GM21390 (cell line): ENCODE measurements around the gene MICU1.
"Not testable (repeated sequence)": the region's sequence is repeated elsewhere in the genome, so short reads cannot be mapped to it uniquely, and the experiment has no call there.

ENCODE experiments used
- ATAC-seq: cut with Tn5 transposase; IDR thresholded peaks from one replicate; pipeline ENCODE4 v1.9.1; 2021; ENCODE audit not compliant: unreplicated experiment

The MICU1 gene

DNA sequence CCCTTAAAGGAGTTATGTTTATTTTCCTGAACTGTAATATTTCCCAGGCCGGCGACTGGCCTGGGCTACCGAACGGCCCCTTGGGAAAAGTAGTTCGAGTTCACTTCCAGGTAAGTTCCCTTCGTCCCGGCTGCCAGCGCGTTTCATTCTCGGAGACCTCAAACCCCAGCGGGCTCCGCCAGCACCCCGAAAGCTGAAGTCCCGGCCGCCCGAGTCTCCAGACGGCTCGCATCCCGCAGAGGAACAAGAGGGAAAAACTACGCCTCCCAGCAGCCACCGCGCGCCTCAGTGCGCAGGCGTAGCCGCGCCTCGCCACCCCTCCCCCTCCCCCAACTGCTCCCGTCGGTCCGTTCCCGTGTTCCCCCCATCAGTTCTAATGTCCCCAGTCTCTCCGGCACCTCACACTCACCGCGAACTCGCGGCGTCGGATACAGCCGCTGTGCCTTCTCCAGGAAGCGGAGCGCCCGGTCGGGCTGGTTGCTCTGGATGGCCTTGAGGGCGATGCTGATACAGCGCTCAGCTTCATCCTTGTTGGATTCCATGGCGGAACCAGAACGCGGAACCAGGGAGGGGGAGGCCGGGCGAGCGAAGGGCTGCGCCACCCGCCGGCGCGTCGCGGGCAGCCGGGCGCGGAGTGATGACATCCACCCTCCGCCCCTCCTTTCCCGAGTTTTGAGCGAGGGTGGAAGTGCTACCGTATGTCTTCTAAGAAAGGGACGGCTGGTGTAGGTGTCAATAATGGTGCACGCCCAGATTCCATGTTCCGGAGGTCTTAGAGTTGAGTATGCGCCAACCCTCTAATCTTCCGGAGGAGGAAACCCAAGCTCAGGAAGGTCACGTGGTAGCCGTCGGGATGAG is 271.3 kb downstream of the MICU1 start, which contains the start of gene DNAJB12:
Gene DNAJB12 (minus strand): TSS at position 564 of the 858 bp plus-strand sequence. CDS start 22 bp downstream, at position 542.
- peak; percentile 70 for ATAC-seq

DNA sequence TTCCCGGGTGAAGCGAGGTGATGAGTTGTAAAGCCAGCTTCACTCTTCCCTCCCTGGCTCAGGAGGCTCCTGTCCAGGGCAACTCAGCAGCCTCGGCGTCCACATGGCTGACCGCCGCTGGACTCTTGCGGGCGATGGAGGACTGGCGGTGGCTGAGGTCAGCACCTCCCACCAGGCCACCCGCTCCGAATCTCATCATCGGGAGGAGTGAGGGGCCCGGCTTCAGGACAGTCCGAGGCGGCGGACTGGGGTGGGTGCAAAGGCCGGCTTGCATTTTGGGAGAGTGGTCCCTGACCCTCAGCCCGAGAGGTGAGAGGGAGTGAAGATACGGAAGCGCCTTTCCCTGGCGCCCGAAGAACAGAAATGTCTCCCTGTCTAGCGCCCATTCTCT is 271.9 kb downstream of the MICU1 start:
- no peak for ATAC-seq

DNA sequence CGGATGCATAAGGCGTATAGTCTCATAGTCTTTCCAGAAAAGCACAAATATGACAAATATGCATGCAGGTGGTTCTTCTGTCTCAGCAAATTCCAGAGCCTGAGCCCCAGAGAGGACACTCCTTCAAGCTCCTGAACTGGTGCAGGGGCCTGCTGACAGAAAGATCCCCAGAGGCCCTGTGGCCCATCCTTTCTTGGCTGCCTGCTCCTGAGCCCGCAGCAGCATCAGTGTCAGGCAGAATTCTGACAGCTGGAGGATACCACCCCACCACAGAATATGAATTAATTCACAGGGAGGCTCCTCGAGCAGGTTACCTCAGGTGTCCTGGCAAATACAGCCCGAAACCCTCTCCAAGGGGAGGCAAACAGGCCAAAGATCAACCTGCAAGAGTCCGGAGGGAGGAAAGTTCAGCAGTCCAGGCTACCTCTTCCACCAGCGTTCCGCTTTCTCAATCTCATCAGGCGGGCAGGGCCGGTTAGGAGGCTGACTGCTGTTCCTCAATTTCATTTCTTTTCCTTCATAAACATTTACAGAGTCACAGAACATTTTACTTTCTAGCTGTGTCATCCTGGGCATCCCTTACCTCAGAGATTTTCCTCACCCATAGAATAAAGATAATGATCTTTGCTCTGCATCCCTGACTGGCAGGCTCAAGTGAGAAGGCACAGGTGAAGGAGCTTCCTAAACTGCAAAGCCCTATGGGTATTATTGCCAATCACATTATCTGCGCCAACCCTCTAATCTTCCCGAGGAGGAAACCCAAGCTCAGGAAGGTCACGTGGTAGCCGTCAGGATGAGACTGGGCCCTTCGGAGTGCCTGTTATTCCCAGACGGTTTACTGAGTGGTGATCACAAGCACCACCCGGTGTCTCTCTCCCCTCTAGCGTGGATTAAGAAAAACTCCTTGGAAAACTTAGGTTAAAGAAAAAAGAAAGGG is 272.6 kb downstream of the MICU1 start:
- ATAC-seq = no peak

DNA sequence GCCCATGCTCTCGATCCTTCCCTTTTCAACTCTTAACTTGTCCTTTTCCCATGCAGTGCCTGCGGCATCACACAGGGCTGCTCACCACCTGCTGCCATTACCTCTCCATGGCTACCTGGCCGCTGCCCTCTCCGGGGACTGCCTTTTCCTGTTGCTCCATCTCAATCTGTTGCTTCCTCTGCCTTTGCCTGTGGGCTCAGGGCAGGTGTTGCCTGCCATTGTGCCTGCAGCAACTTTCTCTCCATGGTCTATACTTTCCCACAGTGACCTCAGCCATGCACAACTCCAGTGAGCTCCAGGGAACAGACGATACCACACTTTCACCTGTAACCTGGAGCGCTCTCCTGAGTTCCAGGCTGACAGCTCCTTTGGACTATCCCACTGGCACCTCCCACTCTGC is 274.4 kb downstream of the MICU1 start:
- no peak for ATAC-seq

DNA sequence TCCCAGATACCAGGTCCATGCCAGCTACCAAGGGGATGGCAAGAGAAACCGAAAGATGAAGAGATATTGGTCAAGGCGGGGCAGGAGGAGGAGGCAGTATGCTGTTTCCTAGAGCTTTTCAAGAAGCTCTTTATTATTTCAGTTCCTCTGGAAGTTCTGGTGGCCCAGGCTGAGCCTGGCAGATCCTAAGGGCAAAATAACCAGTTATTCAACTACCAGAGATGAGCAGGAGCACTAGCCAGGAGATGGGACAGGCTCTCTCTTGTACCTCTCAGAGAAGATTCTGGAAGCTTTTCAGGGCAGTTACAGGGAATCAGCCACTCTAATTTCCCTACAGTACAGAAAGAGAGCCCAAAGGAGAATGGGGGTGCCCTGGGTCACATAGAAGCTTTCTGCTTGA is 276.4 kb downstream of the MICU1 start:
- ATAC-seq = no peak

DNA sequence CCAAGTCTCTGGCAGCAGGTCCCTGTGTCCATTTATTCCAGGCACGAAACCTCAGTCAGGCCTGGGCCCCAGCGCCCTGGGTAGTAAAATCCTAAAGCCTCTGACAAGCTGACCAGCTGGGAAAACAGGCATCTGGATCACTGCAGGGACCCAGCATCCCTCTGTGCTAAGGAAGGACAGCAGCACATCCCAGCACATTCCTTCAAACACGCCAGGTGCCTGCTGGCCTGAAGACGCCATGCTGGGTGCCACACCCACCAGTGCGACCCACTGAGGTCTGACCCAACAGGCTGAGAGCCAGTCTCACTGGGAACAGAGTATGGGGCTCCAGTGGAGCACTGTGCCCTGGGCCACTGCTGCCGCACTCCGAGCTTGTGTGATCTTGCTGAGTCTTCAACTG is 277.6 kb downstream of the MICU1 start:
- no peak for ATAC-seq

DNA sequence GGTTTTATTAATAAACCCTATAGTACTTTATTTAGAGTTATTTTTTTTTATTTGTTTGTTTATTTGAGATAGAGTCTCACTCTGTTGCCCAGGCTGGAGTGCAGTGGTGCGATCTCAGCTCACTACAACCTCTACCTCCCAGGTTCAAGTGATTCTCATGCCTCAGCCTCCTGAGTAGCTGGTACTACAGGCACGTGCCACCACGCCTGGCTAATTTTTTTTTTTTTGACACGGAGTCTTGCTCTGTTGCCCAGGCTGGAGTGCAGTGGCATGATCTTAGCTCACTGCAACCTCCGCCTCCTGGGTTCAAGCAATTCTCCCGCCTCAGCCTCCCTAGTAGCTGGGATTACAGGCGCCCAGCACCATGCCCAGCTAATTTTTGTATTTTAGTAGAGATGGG is 279.8 kb downstream of the MICU1 start:
- ATAC-seq = not testable (repeated sequence)

DNA sequence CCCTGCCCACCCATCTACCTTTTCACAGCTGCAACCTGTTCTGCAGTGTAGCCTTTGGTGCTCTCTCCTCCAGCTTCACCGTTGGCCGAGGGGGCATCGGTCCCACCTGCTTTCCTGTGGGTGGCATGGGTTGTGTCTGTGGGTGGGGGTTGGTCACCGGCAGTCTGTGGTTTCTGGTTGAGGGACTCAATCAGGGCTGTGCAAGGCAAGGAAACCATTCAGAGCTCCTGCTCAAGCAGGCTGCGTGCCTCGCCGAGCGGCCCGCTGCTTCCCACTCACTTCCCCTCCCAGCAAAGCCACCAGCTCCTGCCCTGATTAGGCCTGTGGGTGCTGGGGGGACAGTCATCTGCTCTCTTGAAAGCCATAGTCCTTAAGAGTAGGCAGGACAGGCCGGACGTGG is 280.9 kb downstream of the MICU1 start:
- ATAC-seq = no peak

DNA sequence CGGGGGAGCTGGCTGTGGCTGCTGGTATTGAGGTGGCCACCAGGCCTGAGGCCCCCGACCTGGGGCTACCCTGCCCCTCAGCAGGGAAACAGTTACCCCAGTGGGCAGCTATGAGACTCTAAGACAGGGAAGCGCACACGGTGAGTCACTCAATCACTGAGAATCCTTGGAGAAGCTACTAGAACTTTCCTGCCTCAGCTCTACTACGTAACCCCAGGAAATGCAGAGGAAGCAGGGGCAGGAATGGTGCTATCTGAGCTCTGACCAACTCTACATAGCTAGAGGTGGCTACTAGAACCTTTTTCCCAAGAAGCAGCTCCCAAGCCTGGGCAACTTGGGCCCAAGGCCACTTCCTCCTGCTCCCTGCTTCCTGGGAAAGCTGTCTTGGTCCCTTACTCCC is 283.0 kb downstream of the MICU1 start:
- no peak for ATAC-seq

DNA sequence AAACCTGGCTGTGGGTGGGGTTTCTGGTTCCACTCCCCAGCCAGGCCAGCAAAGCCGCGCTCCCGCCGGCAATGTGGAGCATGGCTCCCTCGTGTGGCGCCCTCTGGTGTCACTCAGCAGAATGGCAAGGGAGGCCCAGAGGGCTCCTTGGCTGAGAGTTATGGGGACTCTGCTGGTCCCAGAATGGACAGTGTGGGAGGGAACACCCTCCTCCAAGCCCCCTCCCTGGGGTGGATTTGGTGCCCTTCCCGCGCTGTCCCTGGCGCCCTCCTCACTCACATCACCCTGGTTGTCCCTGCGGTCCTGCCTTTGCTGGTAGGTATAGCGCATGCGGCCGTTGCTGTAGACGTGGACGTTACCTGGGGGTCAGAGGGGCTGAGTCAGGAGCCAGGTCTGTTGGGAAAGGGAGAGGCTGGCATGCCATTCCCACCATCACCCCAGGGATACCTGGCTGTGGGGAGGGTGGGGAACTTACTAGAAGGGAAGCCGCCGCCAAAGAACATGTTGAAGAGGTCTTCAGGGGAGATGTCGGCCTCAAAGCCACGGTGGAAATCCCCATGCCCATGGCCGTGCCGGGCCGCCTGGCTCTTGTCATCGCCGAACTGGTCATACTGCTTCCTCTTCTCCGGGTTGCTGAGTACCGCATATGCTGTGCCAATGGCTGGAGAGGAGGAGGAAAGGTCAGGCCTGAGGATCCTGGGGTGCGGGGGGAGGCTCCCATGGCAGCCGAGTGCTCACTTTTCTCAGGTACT is 285.2 kb downstream of the MICU1 start:
- ATAC-seq = no peak

DNA sequence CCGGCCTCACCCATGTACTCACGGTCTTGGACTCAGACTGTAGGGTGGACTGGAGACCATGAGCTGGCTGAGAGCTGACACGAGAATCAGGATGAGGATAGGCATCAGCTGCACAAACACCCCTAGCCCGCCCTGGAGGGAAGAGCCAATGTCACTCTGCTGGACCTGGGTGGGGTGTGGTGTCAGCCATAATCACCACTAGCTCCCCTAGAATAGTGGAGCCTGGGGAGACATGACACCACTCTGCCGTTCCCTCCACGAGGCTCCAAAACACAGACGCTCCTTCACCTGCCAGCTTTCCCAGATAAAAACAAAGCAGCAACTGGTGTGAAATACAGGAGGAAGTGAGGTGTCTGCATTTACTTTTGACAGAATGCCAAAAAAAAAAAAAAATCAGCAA is 287.7 kb downstream of the MICU1 start:
- no peak for ATAC-seq

DNA sequence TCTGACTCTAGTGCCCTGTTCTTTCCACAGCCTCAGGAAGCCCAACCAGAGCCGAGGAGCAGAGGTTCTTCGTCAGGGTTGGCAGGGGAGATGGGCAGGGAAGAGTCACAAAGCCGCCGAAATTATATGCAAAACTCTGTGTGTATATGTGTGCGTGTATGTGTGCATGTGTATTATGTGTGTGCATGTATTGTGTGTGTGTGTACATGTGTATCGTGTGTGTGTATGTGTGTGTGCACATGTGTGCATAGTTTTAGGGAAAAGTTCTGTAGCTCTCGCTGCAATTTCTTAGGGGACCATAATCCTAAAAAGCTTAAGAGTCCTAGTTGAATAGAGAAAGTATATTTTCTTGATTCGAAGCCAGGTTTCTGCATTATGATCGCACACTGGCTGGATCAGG is 288.2 kb downstream of the MICU1 start:
- ATAC-seq = no peak

DNA sequence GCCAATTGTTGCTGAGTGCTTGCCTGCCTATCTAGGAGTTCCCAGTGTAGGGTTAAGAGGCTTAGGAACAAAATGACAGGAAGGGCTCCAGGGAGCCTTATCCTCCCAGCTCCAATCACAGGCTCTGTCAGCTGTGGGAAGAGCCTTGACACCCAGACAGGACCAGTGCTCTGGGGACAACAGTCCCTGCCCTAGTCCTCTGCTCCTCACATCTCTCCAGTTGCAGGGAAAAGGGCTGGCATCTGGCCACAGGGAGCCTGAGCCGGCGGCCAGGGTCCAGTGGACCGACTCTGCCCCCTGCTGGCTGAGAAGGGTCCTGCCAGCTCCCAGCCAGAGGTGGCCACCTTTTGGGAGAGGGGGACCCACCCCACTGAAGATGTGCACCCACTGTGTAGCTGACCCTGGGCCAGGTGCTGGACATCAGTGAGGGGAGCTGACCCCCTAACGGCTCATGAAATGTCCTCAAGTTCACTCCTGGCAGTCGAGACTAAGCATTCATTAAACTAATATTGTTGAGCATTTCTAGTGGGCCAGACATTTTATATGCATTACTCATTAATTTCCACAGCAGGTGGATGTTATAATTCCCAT is 288.7 kb downstream of the MICU1 start:
- ATAC-seq = no peak

DNA sequence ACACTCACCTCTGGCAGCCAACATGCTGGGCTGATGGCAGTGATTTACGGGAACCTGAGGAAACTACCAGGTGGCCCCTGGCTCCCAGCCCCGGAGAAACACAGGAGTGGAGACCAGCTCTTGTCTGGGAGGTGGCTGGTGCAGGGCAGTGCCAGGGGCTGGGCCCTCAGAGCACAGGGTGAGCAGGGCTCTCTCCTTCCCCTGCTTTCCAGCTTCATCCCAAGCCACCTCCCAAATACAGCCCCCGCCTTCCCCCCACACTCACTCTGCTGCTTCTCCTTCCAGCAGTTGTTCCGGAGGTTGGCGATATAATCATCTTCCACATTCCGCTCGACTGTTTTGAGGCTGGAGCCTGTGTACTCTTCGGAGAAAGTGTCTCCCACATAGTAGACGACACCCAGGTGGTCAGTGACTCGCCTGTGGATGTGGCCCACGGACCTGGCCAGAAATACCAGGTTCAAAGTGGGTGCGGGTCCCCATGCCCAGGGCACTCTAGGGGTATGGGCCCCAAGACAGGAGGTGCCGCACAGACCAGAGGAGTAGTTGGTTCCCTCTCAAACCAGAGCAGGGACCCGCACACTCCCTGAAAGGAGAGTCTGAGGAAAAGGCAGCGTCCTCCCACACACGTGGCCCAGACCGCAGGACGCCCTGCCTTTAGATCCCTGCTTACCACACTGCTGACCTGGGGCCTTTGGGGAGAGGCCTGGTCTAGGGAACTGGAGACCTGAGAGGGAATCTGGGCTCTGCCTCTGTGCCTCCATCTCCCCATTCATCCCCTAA is 289.4 kb downstream of the MICU1 start:
- ATAC-seq = no peak

DNA sequence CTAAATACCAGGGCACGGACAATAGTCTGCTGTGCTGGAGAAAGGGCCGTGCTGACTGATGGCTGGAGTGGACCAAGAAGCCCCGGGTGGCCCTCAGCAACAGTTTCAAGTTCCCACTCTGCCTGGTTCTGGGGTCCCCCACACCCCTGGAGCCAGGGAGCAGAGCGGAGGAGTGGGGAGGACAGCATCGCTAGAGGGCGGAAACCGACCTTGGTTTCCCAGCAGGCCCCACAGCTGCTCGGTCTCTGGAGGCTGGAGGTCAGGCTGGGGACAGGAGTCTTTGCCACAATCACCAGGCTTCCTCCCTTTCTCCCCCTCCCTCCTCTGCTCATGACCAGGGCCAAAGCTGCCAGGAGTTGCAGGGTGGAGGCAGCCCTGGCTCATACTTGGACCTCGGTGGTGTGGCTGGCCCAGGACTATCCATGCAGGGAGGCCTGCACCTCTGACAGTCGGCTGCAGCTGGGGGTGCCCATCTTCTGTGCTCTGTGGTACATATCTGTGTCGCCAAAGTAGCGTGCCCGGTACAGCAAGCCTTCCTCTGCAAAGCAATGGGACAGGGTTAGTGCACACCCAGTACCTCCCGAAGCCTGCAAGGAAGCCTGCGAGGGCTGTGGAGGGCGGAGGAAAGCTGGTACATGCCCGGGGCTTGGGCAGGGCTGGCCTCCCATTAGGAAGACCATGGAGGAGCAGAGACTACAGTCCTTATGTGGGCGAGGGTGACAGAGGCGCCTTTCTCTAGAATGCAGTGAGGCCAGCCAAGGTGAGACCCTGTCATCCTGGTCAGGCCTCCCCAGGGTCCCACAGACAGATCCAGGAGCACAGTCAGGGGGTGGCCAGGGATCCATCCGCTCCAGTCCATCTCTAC is 290.3 kb downstream of the MICU1 start:
- ATAC-seq = peak; percentile 27

DNA sequence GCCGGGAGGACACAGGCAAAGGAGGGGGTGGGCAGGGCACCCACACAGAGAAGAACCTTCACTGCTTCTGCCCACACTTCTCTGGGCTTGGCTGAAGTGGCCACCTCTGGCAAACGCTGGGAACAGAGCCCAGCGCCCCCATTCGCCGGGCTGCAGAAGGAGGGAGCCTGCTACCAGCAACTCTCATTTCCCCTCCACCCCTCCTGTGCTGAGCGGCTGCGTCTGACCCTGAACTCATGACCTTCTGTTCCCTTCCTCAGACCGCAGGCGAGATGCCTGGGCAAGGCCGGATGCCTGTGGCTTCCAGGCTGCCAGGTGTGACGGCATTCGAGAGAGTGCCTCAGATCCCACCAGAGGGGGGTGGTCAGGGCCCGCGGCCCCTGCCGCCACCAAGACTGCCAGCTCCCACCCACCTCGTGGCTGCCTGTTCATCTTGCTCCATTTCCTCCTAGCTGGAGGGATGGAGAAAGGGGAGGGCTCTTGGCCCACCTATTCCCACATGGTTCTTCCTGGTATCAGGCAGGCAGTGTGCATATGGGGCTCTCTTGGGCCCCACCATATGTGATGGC is 291.0 kb downstream of the MICU1 start:
- peak; percentile 59 for ATAC-seq

DNA sequence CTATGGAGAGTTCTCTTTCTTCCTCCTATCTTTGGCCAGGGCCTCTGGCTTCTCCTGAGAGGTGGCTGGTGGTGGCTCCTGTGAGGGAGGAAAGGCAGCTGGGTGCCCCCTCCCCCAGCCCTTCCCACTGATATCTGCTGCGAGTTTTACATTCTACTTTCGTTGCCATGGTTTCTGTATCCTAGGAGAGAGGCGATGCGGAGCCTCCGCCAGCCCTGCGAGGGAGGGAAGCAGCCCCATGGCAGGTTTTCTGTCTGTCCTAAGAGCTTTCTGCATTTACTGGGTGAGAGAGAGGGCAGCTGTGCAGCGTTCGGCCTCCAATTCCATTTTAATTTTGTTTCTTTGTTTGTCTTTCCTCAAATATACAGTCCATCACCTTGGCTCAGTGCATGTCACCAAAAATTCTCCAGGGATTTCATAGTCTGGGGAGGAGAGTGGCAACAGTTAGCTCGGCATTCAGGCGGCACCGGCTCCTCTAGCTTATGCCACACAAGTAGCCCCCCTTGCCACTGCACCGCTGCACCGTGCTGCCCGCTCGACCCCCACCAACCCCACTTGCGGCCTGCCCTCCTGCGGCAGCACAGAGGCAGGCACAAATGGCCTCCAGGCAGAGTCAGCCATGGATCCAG is 291.6 kb downstream of the MICU1 start:
- no peak for ATAC-seq
